HepG2 (cell line): ENCODE measurements around the gene SEPTIN10. TPM values are rescaled to one million over a fixed set of nuclear protein-coding genes. Genes with fewer than 3 reads are reported as not detected.

Experiments used
- PHF8 ChIP-seq: sonication (generic); formaldehyde crosslinking; IDR thresholded peaks from 2 replicates; pipeline ENCODE4 v1.5.0; 2020; ENCODE audit warnings: missing genetic modification reagents
- SNAI1 ChIP-seq: sonication (generic); formaldehyde crosslinking; IDR thresholded peaks from 2 replicates; pipeline ENCODE4 v1.5.0; 2020; ENCODE audit warnings: mild to moderate bottlenecking, missing genetic modification reagents, borderline replicate concordance
- ZBTB7B ChIP-seq: sonication (generic); formaldehyde crosslinking; IDR thresholded peaks from 2 replicates; pipeline ENCODE4 v1.4.0; 2020; ENCODE audit warnings: missing genetic modification reagents
- ZNF44 ChIP-seq: sonication (generic); formaldehyde crosslinking; IDR thresholded peaks from 2 replicates; pipeline ENCODE4 v1.5.1; 2020; ENCODE audit warnings: mild to moderate bottlenecking, missing genetic modification reagents
- ZNF776 ChIP-seq: sonication (generic); formaldehyde crosslinking; IDR thresholded peaks from 2 replicates; pipeline ENCODE4 v1.4.0; 2020; ENCODE audit warnings: mild to moderate bottlenecking, missing genetic modification reagents
- polyA plus RNA-seq, 8 experiments: library from polyadenylated mRNA; depleted of rRNA in 3 of 8; stranded (reverse) in 7 of 8; unstranded in 1 of 8; fragments of >200 nt; fragmentation: Illumina TruSeq in 4 of 8; extraction: Trizol in 4 of 8; gene quantifications; 2 replicates each; pipeline versions ENCODE4 v1.2.1 to v1.2.3, GENCODE V29; 2011 to 2016; ENCODE audit warnings: low read depth in 4 of 8, missing spikeins in 1 of 8, mixed read lengths in 1 of 8; ENCODE audit not compliant: insufficient read depth in 1 of 8
- total RNA-seq, 5 experiments: library from RNA; depleted of rRNA; stranded (reverse); fragments of >200 nt; fragmentation: Illumina TruSeq; extraction: Trizol; gene quantifications; 2 replicates each; pipeline ENCODE4 v1.2.3, GENCODE V29; 2016; ENCODE audit warnings: low read depth in 1 of 5
- TF ChIP-seq, protein P1 (sequence below): sonication (generic); formaldehyde crosslinking; IDR thresholded peaks from 2 replicates; pipeline ENCODE4 v1.8.0; 2022; ENCODE audit warnings: mild to moderate bottlenecking, missing genetic modification reagents
- TF ChIP-seq, protein P2 (sequence below): sonication (generic); formaldehyde crosslinking; IDR thresholded peaks from one replicate; pipeline ENCODE4 v1.5.1; 2020; ENCODE audit warnings: mild to moderate bottlenecking, missing genetic modification reagents; ENCODE audit errors: not compliant biosample characterization
- TF ChIP-seq, protein P3 (sequence below): sonication (generic); formaldehyde crosslinking; IDR thresholded peaks from 2 replicates; pipeline ENCODE4 v1.5.1; 2020; ENCODE audit warnings: missing genetic modification reagents, mild to moderate bottlenecking, borderline replicate concordance
- TF ChIP-seq, protein P4 (sequence below): IDR thresholded peaks from 2 replicates; pipeline ENCODE4 v1.6.1; 2016; ENCODE audit warnings: low read depth, missing genetic modification reagents, missing compliant biosample characterization

SEPTIN10 gene
- total and polyA plus RNA-seq, 2 of the 13 experiments (the other 11 are each of a cell fraction or from before 2014, with no cell fraction given) = 45.8 to 67.5 TPM

DNA sequence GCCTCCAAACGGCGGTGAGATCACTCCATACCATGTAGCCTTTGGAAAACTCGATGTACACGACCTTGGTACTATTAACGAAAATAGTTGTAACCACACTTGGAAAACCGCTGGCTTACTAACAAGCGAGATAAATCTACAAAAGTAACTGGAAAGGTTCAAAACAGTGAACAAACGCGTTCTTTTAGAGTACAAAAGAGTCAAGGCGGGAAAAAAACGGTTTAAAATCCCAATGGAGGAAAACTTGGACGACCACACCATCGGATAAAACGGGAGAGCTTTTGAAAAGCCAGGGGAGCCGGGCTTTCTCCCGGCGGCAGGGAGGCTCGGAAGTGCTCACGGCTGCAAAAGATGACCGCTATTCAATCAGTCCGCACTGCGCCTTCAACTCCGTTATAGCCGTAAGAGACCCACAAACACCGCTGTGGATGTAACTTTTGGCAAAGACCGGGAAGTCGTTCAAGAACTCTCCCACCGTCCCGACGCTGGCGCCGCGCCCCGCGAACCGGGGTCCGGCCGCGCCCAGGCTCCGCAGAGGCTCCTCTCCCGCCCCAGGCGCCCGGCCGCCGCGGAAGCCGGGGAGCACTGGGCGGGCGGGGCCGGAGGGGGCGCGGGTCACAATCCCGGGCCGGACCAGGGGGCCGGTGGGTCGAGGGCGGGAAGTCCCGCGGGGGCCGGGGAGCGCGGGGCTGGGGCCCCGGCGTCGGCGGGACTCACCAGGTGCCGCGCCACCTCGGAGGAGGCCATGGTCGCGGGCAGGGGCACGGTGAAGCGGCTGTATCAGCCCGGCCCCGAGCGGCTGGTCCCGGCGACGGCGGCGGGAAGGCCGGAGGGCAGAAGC lies 465 bp downstream of the SEPTIN10 start (continued):
- TF ChIP-seq, protein P1, sequence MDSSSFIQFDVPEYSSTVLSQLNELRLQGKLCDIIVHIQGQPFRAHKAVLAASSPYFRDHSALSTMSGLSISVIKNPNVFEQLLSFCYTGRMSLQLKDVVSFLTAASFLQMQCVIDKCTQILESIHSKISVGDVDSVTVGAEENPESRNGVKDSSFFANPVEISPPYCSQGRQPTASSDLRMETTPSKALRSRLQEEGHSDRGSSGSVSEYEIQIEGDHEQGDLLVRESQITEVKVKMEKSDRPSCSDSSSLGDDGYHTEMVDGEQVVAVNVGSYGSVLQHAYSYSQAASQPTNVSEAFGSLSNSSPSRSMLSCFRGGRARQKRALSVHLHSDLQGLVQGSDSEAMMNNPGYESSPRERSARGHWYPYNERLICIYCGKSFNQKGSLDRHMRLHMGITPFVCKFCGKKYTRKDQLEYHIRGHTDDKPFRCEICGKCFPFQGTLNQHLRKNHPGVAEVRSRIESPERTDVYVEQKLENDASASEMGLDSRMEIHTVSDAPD (CRISPR knock-in tag) = 0 out of 2 replicates have a peak, but pooled peaks have one; percentile 33
- TF ChIP-seq PHF8 (peak; percentile 67), ZBTB7B (CRISPR knock-in tag) (no peak), SNAI1 (CRISPR knock-in tag) (peak; percentile 31; the same call in 1 of the 2 replicates), ZNF776 (peak; percentile 58; the same call in 1 of the 2 replicates), ZNF44 (CRISPR knock-in tag) (0 out of 2 replicates have a peak, but pooled peaks have one; percentile 24)
- TF ChIP-seq, protein P2, sequence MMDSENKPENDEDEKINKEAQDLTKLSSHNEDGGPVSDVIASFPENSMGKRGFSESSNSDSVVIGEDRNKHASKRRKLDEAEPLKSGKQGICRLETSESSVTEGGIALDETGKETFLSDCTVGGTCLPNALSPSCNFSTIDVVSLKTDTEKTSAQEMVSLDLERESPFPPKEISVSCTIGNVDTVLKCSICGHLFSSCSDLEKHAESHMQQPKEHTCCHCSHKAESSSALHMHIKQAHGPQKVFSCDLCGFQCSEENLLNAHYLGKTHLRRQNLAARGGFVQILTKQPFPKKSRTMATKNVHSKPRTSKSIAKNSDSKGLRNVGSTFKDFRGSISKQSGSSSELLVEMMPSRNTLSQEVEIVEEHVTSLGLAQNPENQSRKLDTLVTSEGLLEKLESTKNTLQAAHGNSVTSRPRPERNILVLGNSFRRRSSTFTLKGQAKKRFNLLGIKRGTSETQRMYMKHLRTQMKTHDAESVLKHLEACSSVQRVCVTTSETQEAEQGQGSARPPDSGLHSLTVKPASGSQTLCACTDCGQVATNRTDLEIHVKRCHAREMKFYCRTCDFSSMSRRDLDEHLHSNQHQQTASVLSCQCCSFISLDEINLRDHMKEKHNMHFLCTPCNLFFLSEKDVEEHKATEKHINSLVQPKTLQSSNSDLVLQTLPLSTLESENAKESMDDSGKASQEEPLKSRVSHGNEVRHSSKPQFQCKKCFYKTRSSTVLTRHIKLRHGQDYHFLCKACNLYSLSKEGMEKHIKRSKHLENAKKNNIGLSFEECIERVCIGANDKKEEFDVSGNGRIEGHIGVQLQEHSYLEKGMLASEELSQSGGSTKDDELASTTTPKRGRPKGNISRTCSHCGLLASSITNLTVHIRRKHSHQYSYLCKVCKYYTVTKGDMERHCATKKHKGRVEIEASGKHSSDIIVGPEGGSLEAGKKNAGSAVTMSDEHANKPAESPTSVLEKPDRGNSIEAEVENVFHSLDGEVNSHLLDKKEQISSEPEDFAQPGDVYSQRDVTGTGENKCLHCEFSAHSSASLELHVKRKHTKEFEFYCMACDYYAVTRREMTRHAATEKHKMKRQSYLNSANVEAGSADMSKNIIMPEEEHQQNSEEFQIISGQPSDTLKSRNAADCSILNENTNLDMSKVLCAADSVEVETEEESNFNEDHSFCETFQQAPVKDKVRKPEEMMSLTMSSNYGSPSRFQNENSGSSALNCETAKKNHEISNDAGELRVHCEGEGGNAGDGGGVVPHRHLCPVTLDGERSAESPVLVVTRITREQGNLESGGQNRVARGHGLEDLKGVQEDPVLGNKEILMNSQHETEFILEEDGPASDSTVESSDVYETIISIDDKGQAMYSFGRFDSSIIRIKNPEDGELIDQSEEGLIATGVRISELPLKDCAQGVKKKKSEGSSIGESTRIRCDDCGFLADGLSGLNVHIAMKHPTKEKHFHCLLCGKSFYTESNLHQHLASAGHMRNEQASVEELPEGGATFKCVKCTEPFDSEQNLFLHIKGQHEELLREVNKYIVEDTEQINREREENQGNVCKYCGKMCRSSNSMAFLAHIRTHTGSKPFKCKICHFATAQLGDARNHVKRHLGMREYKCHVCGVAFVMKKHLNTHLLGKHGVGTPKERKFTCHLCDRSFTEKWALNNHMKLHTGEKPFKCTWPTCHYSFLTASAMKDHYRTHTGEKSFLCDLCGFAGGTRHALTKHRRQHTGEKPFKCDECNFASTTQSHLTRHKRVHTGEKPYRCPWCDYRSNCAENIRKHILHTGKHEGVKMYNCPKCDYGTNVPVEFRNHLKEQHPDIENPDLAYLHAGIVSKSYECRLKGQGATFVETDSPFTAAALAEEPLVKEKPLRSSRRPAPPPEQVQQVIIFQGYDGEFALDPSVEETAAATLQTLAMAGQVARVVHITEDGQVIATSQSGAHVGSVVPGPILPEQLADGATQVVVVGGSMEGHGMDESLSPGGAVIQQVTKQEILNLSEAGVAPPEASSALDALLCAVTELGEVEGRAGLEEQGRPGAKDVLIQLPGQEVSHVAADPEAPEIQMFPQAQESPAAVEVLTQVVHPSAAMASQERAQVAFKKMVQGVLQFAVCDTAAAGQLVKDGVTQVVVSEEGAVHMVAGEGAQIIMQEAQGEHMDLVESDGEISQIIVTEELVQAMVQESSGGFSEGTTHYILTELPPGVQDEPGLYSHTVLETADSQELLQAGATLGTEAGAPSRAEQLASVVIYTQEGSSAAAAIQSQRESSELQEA (CRISPR knock-in tag) = no peak
- TF ChIP-seq, protein P3, sequence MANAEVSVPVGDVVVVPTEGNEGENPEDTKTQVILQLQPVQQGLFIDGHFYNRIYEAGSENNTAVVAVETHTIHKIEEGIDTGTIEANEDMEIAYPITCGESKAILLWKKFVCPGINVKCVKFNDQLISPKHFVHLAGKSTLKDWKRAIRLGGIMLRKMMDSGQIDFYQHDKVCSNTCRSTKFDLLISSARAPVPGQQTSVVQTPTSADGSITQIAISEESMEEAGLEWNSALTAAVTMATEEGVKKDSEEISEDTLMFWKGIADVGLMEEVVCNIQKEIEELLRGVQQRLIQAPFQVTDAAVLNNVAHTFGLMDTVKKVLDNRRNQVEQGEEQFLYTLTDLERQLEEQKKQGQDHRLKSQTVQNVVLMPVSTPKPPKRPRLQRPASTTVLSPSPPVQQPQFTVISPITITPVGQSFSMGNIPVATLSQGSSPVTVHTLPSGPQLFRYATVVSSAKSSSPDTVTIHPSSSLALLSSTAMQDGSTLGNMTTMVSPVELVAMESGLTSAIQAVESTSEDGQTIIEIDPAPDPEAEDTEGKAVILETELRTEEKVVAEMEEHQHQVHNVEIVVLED (CRISPR knock-in tag) = 0 out of 2 replicates have a peak, but pooled peaks have one; percentile 2
- TF ChIP-seq, protein P4, sequence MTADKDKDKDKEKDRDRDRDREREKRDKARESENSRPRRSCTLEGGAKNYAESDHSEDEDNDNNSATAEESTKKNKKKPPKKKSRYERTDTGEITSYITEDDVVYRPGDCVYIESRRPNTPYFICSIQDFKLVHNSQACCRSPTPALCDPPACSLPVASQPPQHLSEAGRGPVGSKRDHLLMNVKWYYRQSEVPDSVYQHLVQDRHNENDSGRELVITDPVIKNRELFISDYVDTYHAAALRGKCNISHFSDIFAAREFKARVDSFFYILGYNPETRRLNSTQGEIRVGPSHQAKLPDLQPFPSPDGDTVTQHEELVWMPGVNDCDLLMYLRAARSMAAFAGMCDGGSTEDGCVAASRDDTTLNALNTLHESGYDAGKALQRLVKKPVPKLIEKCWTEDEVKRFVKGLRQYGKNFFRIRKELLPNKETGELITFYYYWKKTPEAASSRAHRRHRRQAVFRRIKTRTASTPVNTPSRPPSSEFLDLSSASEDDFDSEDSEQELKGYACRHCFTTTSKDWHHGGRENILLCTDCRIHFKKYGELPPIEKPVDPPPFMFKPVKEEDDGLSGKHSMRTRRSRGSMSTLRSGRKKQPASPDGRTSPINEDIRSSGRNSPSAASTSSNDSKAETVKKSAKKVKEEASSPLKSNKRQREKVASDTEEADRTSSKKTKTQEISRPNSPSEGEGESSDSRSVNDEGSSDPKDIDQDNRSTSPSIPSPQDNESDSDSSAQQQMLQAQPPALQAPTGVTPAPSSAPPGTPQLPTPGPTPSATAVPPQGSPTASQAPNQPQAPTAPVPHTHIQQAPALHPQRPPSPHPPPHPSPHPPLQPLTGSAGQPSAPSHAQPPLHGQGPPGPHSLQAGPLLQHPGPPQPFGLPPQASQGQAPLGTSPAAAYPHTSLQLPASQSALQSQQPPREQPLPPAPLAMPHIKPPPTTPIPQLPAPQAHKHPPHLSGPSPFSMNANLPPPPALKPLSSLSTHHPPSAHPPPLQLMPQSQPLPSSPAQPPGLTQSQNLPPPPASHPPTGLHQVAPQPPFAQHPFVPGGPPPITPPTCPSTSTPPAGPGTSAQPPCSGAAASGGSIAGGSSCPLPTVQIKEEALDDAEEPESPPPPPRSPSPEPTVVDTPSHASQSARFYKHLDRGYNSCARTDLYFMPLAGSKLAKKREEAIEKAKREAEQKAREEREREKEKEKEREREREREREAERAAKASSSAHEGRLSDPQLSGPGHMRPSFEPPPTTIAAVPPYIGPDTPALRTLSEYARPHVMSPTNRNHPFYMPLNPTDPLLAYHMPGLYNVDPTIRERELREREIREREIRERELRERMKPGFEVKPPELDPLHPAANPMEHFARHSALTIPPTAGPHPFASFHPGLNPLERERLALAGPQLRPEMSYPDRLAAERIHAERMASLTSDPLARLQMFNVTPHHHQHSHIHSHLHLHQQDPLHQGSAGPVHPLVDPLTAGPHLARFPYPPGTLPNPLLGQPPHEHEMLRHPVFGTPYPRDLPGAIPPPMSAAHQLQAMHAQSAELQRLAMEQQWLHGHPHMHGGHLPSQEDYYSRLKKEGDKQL (CRISPR knock-in tag) = peak; percentile 7; the same call in 1 of the 2 replicates
